Fibroblast of the aortic adventitia (primary cell): Measurements from ENCODE around the gene ENTPD6. TPM values are rescaled to one million over a fixed set of nuclear protein-coding genes. Genes with fewer than 3 reads are reported as not detected.

Experiments
- DNase-seq: peaks from one replicate; pipeline ENCODE4 v3.0.0-alpha.2; 2010; ENCODE audit warnings: low read depth
- H3K4me3 ChIP-seq: 2 replicates; pipeline ENCODE4 v1.5.1; 2011; ENCODE audit warnings: low read depth, mild to moderate bottlenecking, control low read depth, low read length, moderate library complexity
- CTCF ChIP-seq: IDR thresholded peaks from 2 replicates; pipeline ENCODE4 v1.5.1; 2011; ENCODE audit warnings: mild to moderate bottlenecking, low read length, control low read depth, inconsistent platforms; ENCODE audit not compliant: insufficient read depth
- total RNA-seq: library from RNA; depleted of rRNA; stranded (reverse); fragments of >200 nt; gene quantifications from 2 replicates; pipeline ENCODE4 v1.2.3, GENCODE V29; 2012; ENCODE audit warnings: low replicate concordance

Gene ENTPD6
- total RNA-seq, 1 donor = 40.5 TPM

DNA sequence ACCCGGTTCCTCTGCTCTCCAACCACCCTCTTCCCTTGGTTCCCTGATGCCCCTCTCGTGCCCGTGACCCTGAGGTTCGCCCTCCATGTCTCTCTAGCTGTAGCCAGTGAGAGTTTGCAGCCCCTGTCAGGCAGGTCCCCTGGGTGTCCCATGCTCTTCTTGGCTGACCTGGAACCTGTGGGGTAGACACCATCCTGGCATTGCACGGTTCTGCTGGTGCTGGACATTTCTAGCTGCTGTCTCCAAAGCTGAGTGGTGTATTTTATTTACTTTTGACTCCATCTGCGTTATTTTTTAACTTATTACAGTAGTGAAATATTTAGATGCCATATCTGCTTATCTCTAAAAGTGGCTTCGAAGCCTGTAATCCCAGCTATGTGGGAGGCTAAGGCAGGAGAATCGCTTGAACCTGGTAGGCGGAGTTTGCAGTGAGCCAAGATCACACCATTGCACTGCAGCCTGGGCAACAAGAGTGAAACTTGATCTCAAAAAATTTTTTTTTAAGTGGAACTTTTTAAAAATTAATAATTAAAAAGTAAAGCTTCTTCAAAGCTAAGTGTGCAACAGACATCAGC is 12.5 kb downstream of the ENTPD6 start:
- no peak for DNase-seq

DNA sequence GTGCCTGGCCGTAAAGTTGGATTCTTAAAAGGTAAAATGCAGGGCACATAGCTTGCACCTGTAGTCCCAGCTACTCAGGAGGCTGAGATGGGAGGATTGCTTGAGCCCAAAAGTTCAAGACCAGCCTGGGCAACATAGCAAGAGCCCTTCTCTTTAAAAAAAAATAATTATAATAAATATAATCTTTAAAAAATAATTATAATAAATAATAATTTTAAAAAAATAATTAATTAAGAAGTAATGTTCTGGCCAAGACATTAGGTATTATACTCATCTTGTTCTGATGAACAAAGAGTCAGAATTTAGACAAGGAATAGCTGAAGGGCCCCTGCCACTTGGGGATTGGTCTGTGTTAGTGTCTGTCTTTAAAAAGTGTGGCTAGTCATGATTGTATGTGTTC is 13.9 kb downstream of the ENTPD6 start:
- no peak overlapping the region for H3K4me3 ChIP-seq
- DNase-seq = no peak
- TF ChIP-seq CTCF = no peak

More for the DNA sequence above, 12.5 kb downstream of the ENTPD6 start:
- no peak for TF ChIP-seq CTCF
- H3K4me3 ChIP-seq = no peak overlapping the region

DNA sequence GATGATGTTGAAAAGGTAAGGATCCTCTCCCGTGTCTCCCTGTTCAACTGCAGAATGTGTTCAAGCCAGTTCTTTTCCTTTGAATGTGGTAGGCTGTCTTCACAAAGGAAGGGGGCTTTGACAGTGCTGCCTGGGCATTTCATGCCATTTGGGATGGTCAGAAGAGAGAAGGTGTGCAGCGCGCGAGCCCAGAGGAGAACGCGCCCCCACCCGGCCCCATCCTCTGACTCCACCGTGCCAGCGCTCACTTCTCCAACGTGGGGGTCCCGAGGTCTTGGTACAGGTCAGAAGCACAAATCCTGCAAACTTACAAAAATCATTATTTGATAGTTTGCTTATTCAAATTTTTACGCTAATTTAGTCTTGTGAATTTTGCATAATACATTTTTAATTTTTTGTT is 14.4 kb downstream of the ENTPD6 start:
- TF ChIP-seq CTCF = no peak
- DNase-seq = no peak
- H3K4me3 ChIP-seq = no peak overlapping the region

- no peak for TF ChIP-seq CTCF
- no peak for DNase-seq
- H3K4me3 ChIP-seq = no peak overlapping the region
Observed at GRCh38 chr20:25211273-25211672, 15.8 kb downstream of the ENTPD6 start.

- TF ChIP-seq CTCF = no peak
- DNase-seq = no peak
- no peak overlapping the region for H3K4me3 ChIP-seq
Observed at GRCh38 chr20:25212242-25212641, 16.7 kb downstream of the ENTPD6 start.

GRCh38 chr20:25213566-25214425 is 18.3 kb downstream of the ENTPD6 start:
- no peak for DNase-seq
- TF ChIP-seq CTCF = no peak
- H3K4me3 ChIP-seq = no peak overlapping the region
